ENCODE measurements around the gene DEF6.
A peak's percentile ranks its signal among the peaks of the same experiment; 100 is the strongest.
"Not testable (repeated sequence)": the region's sequence is repeated elsewhere in the genome, so short reads cannot be mapped to it uniquely, and the experiment has no call there.

Gene DEF6

DNA sequence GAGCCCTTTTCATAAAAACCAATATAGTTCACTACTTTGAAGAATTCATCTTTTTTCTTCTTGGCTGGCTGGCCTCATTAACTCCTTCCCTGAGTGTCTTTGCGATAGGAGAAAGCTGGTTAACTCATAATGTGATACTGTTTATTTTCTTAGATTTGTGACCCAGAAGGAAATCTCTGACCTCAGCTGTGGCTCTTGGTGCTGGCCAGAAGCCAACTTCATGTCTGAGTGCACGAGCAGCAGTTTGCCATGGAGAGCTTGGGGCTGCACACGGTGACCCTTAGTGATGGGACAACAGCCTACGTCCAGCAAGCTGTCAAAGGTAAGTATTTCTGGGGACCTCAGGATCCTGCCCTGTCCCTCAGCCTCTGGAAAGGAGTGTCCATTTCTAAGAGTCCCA lies 16.7 kb upstream of the DEF6 start:
- DNase-seq: no peak

- DNase-seq: no peak
These were observed 15.1 kb upstream of the DEF6 start for GRCh38 chr6:35282472-35282871.

GRCh38 chr6:35283361-35283760 lies 14.3 kb upstream of the DEF6 start:
- DNase-seq: no peak

DNA sequence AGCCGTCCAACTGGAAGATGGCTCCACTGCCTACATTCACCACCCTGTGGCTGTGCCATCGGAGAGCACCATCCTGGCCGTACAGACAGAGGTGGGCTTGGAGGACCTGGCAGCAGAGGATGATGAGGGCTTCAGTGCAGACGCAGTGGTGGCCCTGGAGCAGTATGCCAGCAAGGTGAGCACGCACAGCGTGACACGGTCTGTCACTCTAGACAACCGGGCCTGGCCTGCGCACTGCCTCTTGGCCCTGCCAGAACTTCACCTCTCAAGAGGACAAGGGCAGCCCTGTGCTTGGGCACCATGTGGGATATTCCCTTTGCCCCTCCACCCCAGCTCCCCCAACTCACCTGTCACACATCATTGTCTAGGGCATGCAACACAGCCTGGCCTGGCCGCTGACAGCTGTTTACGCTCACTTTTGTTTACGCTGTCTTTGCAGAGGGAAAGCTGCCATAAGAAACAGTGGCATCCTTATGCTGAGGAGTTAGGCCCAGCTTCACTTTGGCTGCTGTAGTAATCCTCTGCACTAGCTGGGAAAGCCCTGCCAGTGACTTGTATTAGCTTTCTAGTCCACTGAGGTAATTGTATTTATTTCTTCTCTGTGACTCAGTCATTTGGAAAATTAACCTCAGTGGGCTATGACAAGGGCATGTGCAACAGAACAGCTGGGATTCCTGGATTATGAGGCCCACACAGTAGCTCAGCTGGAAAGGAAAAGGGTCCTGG lies 9.8 kb upstream of the DEF6 start:
- DNase-seq: no peak

GRCh38 chr6:35288834-35289233 lies 8.8 kb upstream of the DEF6 start:
- DNase-seq: no peak

- no peak for DNase-seq
These were observed 6.1 kb upstream of the DEF6 start for GRCh38 chr6:35291491-35291890.

DNA sequence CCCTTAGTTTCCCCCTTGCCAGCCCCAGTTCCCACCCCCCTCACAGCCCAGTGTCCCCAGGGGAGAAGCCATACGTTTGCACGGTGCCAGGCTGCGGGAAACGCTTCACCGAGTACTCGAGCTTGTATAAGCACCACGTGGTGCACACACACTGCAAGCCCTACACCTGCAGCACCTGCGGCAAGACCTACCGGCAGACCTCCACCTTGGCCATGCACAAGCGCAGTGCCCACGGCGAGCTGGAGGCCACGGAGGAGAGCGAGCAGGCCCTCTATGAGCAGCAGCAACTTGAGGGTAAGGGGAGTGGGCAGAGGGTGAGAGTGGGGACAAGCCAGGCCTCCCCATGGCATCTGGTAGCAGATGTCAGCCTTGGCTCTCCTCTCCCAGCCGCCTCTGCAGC lies 5.1 kb upstream of the DEF6 start:
- DNase-seq: no peak

DNA sequence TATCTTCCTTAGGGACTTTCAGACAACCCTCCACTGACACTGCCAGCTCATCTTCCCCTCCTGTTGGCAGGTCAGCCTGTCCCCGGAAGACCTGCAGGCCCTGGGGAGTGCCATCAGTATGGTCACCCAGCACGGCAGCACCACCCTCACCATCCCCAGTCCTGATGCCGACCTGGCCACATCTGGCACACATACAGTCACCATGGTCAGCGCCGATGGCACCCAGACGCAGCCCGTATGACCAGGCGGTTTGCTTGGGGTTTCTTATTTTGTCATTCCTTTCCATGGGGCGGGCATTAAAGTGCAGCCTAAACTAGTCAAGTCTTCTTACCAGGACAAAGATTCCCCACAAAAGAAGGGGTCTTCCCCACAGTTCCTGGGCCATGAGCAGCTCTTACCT lies 3.9 kb upstream of the DEF6 start:
- DNase-seq: no peak

DNA sequence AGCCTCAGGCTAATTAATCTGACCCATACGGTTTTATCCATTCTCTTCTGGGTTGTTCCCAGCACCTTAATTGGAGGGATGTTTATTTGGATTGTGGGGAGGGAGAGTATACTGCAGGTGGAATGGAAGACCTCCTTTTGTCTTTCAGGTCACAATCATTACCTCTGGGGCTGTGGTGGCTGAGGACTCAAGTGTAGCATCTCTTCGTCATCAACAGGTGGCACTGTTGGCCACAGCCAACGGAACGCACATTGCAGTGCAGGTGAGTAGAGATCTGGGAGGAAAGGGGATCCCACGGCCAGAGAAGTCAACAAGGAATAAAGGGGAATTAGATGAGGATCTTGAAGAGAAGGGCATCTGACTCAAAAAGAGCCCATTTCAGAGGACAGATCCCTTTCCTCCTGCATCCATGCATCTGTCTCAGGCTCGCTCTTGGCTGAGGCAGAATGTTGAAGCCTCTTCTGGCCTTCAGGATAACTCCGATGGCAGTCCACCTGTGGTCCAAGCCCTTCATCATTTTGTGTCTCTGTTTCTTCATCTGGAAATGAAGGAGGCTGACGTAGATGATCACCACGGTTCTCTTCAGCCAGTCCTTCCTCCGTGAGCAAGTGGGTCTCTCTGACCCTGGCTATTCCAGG lies 3.2 kb upstream of the DEF6 start:
- peak in 1 of 2 donors; percentile 39 for DNase-seq

- DNase-seq: no peak
These were observed 2.6 kb upstream of the DEF6 start for GRCh38 chr6:35295036-35295435.

DNA sequence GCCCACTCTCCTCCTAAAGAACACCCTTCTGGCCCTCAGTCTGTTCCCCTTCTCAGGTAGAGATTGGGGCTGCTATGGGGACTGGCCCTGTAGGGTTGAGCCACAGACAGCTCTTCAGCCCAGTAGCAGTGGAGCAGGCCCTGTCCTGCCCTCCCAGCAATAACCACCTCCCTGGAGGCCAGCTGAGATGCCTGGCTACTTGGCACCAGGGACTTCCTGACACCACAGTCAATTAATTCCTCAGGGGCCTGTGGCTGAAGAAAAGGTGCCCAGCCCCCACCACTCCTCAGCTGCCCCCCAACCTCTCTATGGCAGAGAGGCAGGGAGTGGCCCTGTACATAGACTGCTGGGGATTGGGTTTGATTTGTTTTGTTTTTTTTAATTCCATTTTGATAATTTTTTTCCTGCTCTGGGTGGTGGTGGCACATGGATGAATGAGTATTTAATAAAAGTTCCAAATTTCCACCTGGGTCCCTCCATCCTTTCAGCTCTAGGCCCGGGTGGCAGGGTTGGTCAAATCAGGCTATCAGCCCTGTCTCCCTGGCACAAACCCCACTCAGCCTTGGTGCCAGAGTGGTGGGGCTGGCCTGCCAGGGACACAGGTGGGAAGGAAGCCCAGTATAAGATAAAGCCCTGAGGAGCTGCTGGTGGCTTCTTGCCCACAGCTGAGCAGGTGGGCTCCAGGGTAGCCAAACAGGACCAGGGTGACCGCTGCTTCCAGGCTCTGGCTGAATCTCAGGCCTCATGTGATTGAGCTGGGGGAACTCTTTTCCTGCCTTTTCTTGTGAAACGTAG lies 1.9 kb upstream of the DEF6 start:
- no peak for DNase-seq

GRCh38 chr6:35296931-35297600 lies 552 bp upstream of the DEF6 start:
- no peak for DNase-seq

DNA sequence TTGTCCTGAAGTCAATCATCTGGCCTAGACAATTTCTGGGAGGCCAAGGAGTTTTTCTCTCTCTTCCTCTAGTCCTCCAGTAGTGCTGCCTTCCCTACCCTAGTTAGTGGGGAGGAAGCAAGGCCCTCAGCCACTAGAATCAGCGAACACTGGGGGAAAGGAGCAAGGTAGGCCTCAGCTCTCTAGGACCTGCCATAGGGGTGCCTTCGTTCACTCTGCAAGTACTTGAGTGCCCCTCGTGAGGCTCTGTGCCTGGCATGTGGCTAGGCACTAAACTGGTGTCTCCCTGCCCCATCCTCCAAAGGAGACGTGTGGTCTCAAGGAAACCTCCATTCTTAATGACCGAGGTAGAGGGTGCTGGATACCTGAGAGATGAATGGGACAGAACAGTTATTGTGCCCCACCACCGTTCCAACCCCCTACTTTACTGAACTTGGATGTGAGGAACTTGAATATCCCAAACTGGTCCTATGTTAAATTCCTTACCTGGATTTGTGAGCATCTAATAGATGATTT lies 1.1 kb downstream of the DEF6 start:
- no peak for DNase-seq

- DNase-seq: no peak
These were observed 2.1 kb downstream of the DEF6 start for GRCh38 chr6:35299674-35300073.

- DNase-seq: no peak
These were observed 3.2 kb downstream of the DEF6 start for GRCh38 chr6:35300848-35301247.

- peak; percentile 76 to 79 for DNase-seq
These were observed 5.1 kb downstream of the DEF6 start for GRCh38 chr6:35302604-35303241.

GRCh38 chr6:35304299-35304698 lies 6.7 kb downstream of the DEF6 start:
- DNase-seq: no peak

DNA sequence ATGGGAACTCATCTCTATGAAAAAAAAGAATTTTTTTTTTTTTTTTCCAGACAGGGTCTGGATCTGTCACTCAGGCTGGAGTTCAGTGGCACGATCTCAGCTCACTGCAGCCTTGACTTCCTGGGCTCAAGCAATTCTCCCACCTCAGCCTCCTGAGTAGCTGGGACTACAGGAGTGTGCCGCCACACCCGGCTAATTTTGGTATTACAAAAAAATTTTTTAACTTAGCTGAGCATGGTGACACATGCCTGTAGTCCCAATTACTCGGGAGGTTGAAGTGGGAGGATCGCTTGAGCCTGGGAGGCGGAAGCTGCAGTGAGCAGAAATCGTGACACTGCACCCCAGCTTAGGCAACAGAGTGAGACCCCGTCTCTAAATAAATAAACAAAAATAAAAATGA lies 7.5 kb downstream of the DEF6 start:
- DNase-seq: no peak

DNA sequence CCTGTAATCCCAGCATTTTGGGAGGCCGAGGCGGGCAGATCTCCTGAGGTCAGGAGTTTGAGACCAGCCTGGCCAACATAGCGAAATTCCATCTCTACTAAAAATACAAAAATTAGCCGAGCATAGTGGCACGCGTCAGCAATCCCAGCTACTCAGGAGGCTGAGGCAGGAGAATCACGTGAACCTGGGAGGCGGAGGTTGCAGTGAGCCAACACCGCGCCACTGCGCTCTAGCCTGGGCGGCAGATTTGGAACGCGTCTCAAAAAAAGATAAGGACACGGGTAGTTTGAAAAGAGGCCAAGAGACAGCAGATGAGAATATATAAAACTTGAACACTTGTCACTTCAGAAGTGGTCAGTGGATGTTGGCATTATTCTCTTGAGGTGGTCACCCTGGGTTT lies 9.5 kb downstream of the DEF6 start:
- not testable (repeated sequence) for DNase-seq

DNA sequence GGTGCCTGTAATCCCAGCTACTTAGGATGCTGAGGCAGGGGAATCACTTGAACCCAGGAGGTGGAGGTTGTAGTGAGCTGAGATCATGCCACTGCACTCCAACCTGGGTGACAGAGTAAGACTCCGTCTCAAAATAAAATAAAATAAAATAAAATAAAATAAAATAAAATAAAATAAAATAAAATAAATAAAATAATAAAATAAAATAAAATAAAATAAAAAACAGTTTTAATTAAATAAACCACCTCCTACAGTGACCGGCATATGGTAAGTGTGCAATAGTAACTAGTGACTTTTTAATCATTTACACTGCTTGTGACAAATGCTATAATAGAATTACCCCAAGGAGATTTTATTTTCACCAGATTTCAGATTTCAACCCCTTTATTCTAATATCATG lies 10.9 kb downstream of the DEF6 start:
- DNase-seq: not testable (repeated sequence)

- no peak for DNase-seq
These were observed 12.1 kb downstream of the DEF6 start for GRCh38 chr6:35309611-35310264.

GRCh38 chr6:35310265-35310831 lies 12.7 kb downstream of the DEF6 start:
- DNase-seq: no peak
